Measurements from ENCODE around the gene WDR86.

GRCh38 chr7:151343516-151343915, 66.3 kb downstream of the WDR86 start:
- TF ChIP-seq CTCF (IDR thresholded peaks at IDR 0.05 in 2 of 3, conservative IDR thresholded peaks at IDR 0.05 in 1 of 3; ENCODE audit: borderline replicate concordance in 1 of 3, insufficient read depth in 1 of 3, low read depth in 2 of 3, low read length in 2 of 3) (no peak), ZBTB33 (IDR thresholded peaks at IDR 0.05; ENCODE audit: extremely low read depth, insufficient replicate concordance, low read length) (no peak), ZNF274 (IDR thresholded peaks at IDR 0.05; ENCODE audit: low read depth, low read length) (no peak), REST (IDR thresholded peaks at IDR 0.05; ENCODE audit: low read depth) (no peak), EZH2phosphoT487 (IDR thresholded peaks at IDR 0.05; ENCODE audit: borderline replicate concordance) (no peak), POLR2A (IDR thresholded peaks at IDR 0.05; ENCODE audit: borderline replicate concordance, extremely low read depth, insufficient read depth, insufficient read length) (no peak), ATF3 (IDR thresholded peaks at IDR 0.05) (no peak)

Data from HCT116 (cell line).